ENCODE results near the gene CLEC9A. TPM values are rescaled to one million over a fixed set of nuclear protein-coding genes. Genes with fewer than 3 reads are reported as not detected.

Gene CLEC9A
- total and polyA plus RNA-seq, 11 donors, result 0.04 to 0.24 (median 0.21) TPM; not detected in 6

- WGBS, 4 donors, result 40 to 57% (median 54%) methylated on average over 4 of the region's 4 CpGs
- DNase-seq (no peak), ATAC-seq (no peak)
- no peaks in the 10 kb centered on the region for H3K4me1 ChIP-seq
- H3K9me3 ChIP-seq, result no peaks in the 10 kb centered on the region
- H3K27ac ChIP-seq, result no peak overlapping the region
- H3K4me3 ChIP-seq, result no peak overlapping the region
- intact Hi-C loops (cut with DNase I), result no loop called here
- TF ChIP-seq POLR2A (IDR thresholded peaks at IDR 0.05), result no peak
- TF ChIP-seq, protein P1, sequence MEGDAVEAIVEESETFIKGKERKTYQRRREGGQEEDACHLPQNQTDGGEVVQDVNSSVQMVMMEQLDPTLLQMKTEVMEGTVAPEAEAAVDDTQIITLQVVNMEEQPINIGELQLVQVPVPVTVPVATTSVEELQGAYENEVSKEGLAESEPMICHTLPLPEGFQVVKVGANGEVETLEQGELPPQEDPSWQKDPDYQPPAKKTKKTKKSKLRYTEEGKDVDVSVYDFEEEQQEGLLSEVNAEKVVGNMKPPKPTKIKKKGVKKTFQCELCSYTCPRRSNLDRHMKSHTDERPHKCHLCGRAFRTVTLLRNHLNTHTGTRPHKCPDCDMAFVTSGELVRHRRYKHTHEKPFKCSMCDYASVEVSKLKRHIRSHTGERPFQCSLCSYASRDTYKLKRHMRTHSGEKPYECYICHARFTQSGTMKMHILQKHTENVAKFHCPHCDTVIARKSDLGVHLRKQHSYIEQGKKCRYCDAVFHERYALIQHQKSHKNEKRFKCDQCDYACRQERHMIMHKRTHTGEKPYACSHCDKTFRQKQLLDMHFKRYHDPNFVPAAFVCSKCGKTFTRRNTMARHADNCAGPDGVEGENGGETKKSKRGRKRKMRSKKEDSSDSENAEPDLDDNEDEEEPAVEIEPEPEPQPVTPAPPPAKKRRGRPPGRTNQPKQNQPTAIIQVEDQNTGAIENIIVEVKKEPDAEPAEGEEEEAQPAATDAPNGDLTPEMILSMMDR (IDR thresholded peaks at IDR 0.05), result no peak
- H3K27me3 ChIP-seq, result no peaks in the 10 kb centered on the region
- no peaks in the 10 kb centered on the region for H3K36me3 ChIP-seq
These were observed 29.2 kb upstream of the CLEC9A start for GRCh38 chr12:10001171-10001776.

DNA sequence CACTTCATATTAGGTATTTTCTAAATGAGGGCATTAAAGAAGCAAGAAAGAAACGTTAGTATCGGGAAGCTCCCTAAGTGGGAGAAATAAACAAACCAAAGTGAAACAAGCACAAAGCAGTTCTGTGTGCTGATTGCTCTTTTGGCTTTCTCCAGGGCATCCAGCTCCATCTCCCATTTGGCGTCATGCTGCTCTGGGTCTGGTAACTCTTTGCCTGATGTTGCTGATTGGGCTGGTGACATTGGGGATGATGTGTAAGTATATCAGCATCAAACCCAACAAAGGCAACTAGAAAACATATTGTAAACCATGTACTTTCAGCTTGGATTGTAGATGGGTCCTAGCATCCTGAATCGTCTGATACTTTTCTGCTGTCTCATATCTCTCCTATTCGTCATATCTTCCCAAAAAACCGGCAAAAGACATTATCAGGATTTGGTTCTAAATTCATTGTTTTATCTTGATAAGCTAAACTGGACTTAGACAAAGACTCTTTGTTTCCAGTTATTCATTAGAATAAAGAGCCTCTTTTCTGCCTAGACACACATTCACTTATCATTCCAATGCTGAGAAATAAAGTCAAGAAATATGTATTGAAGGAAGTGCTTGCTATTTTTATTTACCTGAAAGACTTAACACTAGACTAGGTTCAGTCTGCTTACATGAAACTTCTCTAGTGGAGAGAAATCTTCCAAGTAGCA, 17.7 kb upstream of the CLEC9A start:
- Histone ChIP-seq H3K27me3 (peaks cover 0 to 6% (median 0%) of the 10 kb centered on the region in 9 donors), H3K9me3 (no peaks in the 10 kb centered on the region), H3K4me1 (peaks cover 0 to 4% (median 0%) of the 10 kb centered on the region in 12 donors), H3K4me3 (no peak overlapping the region), H3K36me3 (no peaks in the 10 kb centered on the region), H3K27ac (no peak overlapping the region)
- intact Hi-C loops (cut with DNase I), result loop anchor here in 1 of 10 donors (5.0 kb wide), 1 partner anchor 130 kb away; no protein-coding TSS in a partner anchor
- DNase-seq (no peak), ATAC-seq (no peak)
- WGBS, 4 donors, result 69 to 79% (median 74%) methylated on average over 6 of the region's 6 CpGs
- no peak for TF ChIP-seq POLR2A (IDR thresholded peaks at IDR 0.05)
- TF ChIP-seq, protein P1 (IDR thresholded peaks at IDR 0.05), result no peak

- WGBS, 4 donors, result 78 to 87% (median 81%) methylated on average over 4 of the region's 4 CpGs
- no peak for ATAC-seq
- H3K27me3 ChIP-seq, result no peaks in the 10 kb centered on the region
- no peak for DNase-seq
- H3K27ac ChIP-seq, result no peak overlapping the region
- H3K4me3 ChIP-seq, result no peak overlapping the region
- intact Hi-C loops (cut with DNase I), result no loop called here
- H3K9me3 ChIP-seq, result no peaks in the 10 kb centered on the region
- H3K36me3 ChIP-seq, result no peaks in the 10 kb centered on the region
- H3K4me1 ChIP-seq, result peaks cover 0 to 10% (median 0%) of the 10 kb centered on the region in 12 donors
- no peak for TF ChIP-seq POLR2A (IDR thresholded peaks at IDR 0.05)
- TF ChIP-seq, protein P1 (IDR thresholded peaks at IDR 0.05), result no peak
These were observed 15.0 kb upstream of the CLEC9A start for GRCh38 chr12:10015450-10015849.

GRCh38 chr12:10016881-10017280, 13.6 kb upstream of the CLEC9A start:
- WGBS, 4 donors, result 6 to 9% (median 7%) methylated on average over 1 of the region's 1 CpG
- ATAC-seq, result no peak

More at GRCh38 chr12:10016881-10017280, 13.6 kb upstream of the CLEC9A start:
- Histone ChIP-seq H3K4me1 (peaks cover 0 to 10% (median 0%) of the 10 kb centered on the region in 12 donors), H3K4me3 (no peak overlapping the region), H3K9me3 (no peaks in the 10 kb centered on the region), H3K27ac (no peak overlapping the region), H3K27me3 (no peaks in the 10 kb centered on the region), H3K36me3 (no peaks in the 10 kb centered on the region)
- TF ChIP-seq POLR2A (IDR thresholded peaks at IDR 0.05), result no peak
- TF ChIP-seq, protein P1 (IDR thresholded peaks at IDR 0.05), result no peak
- DNase-seq, result no peak
- intact Hi-C loops (cut with DNase I), result no loop called here

Measured in heart left ventricle (tissue), 16 donors.